ENCODE results near the gene NR2E1.

Gene NR2E1

GRCh38 chr6:108211671-108212070 lies 45.8 kb downstream of the NR2E1 start:
- no peak for DNase-seq

DNA sequence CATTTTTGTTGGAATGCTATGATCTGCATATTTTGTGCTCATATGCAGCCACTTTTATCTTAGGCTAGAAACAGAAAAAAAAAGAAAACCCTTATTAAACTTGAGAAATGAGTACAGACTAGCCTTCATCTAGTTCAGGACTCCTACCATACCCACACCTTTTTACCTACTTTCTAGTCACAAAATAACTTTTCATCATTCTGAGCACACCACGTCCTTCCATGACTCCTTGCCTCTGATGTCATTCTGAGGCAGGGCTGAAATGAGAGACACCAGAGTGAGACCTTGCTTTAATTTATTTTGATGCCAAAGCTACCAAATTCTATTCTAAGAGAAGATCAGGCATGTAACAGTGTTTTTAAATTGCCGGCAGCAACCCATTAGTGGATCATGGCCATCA lies 56.2 kb downstream of the NR2E1 start:
- DNase-seq = no peak

DNA sequence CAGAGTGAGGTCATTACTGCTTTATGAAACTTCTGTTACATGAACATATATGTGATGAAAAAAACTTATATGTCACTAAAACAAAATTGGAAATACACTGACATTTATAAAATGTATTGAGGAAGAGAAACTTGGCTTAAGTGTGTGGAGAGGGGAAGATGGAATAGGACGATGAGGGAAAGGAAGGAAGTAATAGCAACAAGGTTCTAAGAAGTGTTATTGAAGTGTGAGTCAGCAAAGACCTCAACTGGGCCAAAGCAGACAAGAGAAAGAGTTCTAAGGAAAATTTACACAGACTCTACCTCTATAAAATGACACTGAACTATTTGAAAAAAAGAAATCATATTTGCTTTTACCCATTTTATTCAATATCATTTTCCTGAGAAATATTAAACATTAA lies 56.7 kb downstream of the NR2E1 start:
- no peak for DNase-seq

DNA sequence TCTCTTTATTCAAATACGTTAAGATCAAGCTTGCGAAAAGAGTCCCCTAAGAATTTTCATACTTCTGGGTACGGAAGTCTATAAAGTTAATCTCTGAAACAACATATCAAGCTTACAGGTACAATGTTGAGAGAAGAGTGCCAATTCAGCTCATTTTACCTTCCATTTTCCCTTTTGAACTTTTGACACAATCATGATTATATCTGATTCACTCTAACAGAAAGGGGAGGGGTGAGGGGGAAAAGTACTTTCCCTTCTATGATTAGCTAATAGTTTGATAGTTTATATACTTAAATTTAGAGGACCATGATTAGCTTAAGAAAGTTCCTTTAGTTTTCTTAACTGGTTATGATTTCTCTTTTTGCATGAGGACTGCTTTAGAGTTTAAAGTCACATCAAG lies 61.5 kb downstream of the NR2E1 start:
- no peak for DNase-seq

- DNase-seq = no peak
Measured at GRCh38 chr6:108228416-108228815, 62.6 kb downstream of the NR2E1 start.

GRCh38 chr6:108235127-108235526 lies 69.3 kb downstream of the NR2E1 start:
- DNase-seq = no peak

DNA sequence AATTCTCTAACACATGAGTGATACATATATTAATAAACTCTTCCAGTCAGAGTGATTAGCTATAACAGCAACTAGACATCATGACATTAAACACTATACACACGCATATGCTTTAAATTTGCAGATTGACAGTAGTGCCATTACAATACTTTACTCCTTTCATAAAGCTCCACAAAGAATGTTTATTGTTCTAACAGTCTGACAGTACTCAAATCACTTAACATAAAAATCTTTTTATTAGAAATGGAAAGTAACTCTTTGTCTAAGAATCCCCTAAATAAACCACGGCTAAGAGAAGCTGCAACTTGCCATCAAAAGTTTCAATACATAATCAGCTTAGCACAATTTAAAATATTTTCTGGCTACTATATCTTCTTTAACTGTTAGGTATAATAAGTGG lies 71.0 kb downstream of the NR2E1 start:
- DNase-seq = no peak

- no peak for DNase-seq
Measured at GRCh38 chr6:108238322-108238721, 72.5 kb downstream of the NR2E1 start.
